GM12891 (cell line): ENCODE data around the gene DOCK4.

Experiments
- POLR2A ChIP-seq: IDR thresholded peaks from 2 replicates; pipeline ENCODE4 v1.6.1; 2011; ENCODE audit warnings: low read depth, low read length, control low read depth
- POLR2AphosphoS5 ChIP-seq: IDR thresholded peaks from 2 replicates; pipeline ENCODE4 v1.6.1; 2011; ENCODE audit warnings: low read depth, low read length, control low read depth
- SPI1 ChIP-seq: IDR thresholded peaks from 2 replicates; pipeline ENCODE4 v1.6.1; 2011; ENCODE audit warnings: low read depth, low read length, control low read depth

DNA sequence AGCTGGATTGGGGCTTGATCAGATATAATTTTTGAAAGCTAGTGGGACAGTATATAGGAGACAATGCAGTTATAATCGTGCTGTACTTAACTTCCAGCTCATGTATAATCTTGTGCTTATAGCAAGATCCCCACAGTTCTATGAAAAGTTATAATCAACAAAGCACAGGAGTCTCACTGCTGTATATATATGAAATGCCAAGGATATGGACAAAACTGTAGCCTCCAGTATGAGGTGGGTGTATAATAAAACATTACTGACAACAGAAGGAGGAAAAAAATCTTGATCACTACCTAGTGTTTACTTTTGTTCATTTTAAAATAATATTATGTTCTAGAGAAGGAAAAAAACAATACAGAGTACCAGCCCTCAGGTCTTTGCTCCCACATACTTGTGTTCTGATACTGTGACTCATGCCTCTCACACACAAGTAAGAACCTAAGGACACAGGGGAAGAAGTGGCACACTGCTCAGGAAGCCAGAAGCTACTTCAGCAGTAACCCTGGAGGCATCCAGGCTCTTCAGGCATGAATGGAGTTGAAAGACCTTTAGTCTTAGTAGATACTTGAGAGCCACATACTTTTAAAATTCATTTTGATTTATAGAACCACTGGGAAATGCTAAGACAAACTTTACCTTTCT lies 378.2 kb downstream of the DOCK4 start:
- no peak for TF ChIP-seq POLR2A
- no peak for TF ChIP-seq POLR2AphosphoS5
- TF ChIP-seq SPI1: no peak
